ACHN (cell line): ENCODE results near the gene DMBX1.

Experiments
- DNase-seq: peaks from one replicate; pipeline ENCODE4 v3.0.0-alpha.2; 2015
- in situ Hi-C: cut with HindIII; loops from 2 replicates; pipeline ENCODE4 v1.10.0; 2017; ENCODE audit warnings: low sequenced_read_pairs, low pct_ligation_motif_present, low pct_unique_long_range_greater_than_20kb

The DMBX1 gene

GRCh38 chr1:46493316-46494032 is 3.8 kb downstream of the DMBX1 start:
- DNase-seq, result no peak
- in situ Hi-C loops, result no loop called here

- in situ Hi-C loops, result no loop called here
- DNase-seq, result no peak
Measured at GRCh38 chr1:46494910-46495309, 5.3 kb downstream of the DMBX1 start.

GRCh38 chr1:46495778-46496177 is 6.1 kb downstream of the DMBX1 start:
- no peak for DNase-seq
- in situ Hi-C loops, result no loop called here

- in situ Hi-C loops, result no loop called here
- DNase-seq, result no peak
Measured at GRCh38 chr1:46496505-46496904, 6.9 kb downstream of the DMBX1 start.

- DNase-seq, result no peak
- in situ Hi-C loops, result no loop called here
Measured at GRCh38 chr1:46497020-46497419, 7.4 kb downstream of the DMBX1 start.

- in situ Hi-C loops, result no loop called here
- no peak for DNase-seq
Measured at GRCh38 chr1:46497665-46498064, 8.0 kb downstream of the DMBX1 start.

- no peak for DNase-seq
- in situ Hi-C loops, result no loop called here
Measured at GRCh38 chr1:46501528-46501927, 11.9 kb downstream of the DMBX1 start.

- DNase-seq, result no peak
- in situ Hi-C loops, result no loop called here
Measured at GRCh38 chr1:46503421-46503820, 13.8 kb downstream of the DMBX1 start.

GRCh38 chr1:46506470-46507219 is 17.0 kb downstream of the DMBX1 start:
- in situ Hi-C loops, result no loop called here
- no peak for DNase-seq

GRCh38 chr1:46508757-46509156 is 19.1 kb downstream of the DMBX1 start:
- in situ Hi-C loops, result no loop called here
- no peak for DNase-seq

GRCh38 chr1:46510341-46510997 is 20.8 kb downstream of the DMBX1 start:
- in situ Hi-C loops, result no loop called here
- DNase-seq, result no peak

- no peak for DNase-seq
- in situ Hi-C loops, result no loop called here
Measured at GRCh38 chr1:46510998-46511365, 21.3 kb downstream of the DMBX1 start.

GRCh38 chr1:46512135-46512791 is 22.6 kb downstream of the DMBX1 start:
- in situ Hi-C loops, result no loop called here

GRCh38 chr1:46512792-46513190 is 23.2 kb downstream of the DMBX1 start:
- DNase-seq, result no peak
- in situ Hi-C loops, result no loop called here

More at GRCh38 chr1:46512135-46512791, 22.6 kb downstream of the DMBX1 start:
- DNase-seq, result no peak

GRCh38 chr1:46513536-46513935 is 23.9 kb downstream of the DMBX1 start:
- in situ Hi-C loops, result no loop called here
- DNase-seq, result no peak

GRCh38 chr1:46515576-46515975 is 25.9 kb downstream of the DMBX1 start:
- in situ Hi-C loops, result no loop called here
- DNase-seq, result no peak

- in situ Hi-C loops, result no loop called here
- DNase-seq, result no peak
Measured at GRCh38 chr1:46516200-46516950, 26.7 kb downstream of the DMBX1 start.

- in situ Hi-C loops, result no loop called here
- peak; percentile 30 for DNase-seq
Measured at GRCh38 chr1:46517010-46517600, 27.5 kb downstream of the DMBX1 start.
